RWPE1 (cell line): ENCODE measurements around the gene ADM5.

Source experiments
- CTCF ChIA-PET: fragments of 350-600 bp; sonication (Branson Sonifier 250); formaldehyde crosslinking; extraction: SDS; loops from one replicate; lab custom pipeline; 2021; lab: Yijun Ruan, JAX
- POLR2A ChIA-PET: fragments of 400-600 bp; formaldehyde crosslinking; extraction: SDS; loops from one replicate; lab custom pipeline; 2020; ENCODE audit warnings: antibody characterized with exemption; ENCODE audit not compliant: low non-redundant PET; lab: Yijun Ruan, JAX
- DNase-seq: peaks from one replicate; pipeline ENCODE4 v3.0.0; 2012; ENCODE audit warnings: low spot score
- H3K27ac ChIP-seq: fragments of 450-650 bp; 2 replicates; pipeline ENCODE4 v1.5.1; 2017
- TF ChIP-seq, protein P1 (sequence below): fragments of 450-650 bp; conservative IDR thresholded peaks from 2 replicates; pipeline ENCODE4 v1.5.1; 2017; ENCODE audit warnings: low read depth, mild to moderate bottlenecking

The ADM5 gene

DNA sequence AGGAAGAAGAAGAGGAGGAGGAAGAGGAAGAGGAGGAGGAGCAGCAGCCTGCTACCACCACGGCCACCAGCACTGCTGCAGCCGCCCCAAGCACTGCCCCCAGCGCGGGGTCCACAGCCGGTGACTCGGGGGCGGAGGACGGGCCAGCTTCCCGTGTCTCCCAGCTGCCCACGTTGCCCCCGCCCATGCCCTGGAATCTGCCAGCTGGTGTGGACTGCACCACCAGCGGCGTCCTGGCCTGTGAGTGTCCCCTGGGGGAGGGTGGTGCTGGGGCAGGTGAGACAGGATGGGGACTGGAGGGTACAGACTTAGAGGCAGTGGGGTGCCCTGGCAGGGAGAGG lies 36.0 kb upstream of the ADM5 start:
- CTCF ChIA-PET = no interaction called here
- TF ChIP-seq, protein P1, sequence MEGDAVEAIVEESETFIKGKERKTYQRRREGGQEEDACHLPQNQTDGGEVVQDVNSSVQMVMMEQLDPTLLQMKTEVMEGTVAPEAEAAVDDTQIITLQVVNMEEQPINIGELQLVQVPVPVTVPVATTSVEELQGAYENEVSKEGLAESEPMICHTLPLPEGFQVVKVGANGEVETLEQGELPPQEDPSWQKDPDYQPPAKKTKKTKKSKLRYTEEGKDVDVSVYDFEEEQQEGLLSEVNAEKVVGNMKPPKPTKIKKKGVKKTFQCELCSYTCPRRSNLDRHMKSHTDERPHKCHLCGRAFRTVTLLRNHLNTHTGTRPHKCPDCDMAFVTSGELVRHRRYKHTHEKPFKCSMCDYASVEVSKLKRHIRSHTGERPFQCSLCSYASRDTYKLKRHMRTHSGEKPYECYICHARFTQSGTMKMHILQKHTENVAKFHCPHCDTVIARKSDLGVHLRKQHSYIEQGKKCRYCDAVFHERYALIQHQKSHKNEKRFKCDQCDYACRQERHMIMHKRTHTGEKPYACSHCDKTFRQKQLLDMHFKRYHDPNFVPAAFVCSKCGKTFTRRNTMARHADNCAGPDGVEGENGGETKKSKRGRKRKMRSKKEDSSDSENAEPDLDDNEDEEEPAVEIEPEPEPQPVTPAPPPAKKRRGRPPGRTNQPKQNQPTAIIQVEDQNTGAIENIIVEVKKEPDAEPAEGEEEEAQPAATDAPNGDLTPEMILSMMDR = no peak
- DNase-seq = no peak
- POLR2A ChIA-PET = no interaction called here
- H3K27ac ChIP-seq = peak overlapping the region; percentile 38

DNA sequence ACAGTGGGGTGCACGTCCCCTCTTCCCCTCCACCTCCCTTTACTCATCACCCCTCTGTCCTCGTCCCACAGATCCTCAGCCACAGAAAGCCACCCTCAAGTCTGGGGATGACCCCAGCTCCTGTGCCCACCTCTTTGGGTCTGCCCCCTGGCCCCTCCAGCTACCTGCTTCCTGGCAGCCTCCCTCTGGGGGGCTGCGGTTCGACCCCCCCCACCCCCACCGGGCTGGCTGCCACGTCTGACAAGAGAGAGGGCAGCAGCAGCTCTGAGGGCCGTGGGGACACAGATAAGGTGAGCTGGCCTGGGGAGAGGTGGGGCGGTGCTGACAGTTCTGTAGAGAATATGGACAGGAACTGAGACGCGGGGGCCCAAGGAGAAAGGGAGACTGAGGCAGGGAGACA lies 34.8 kb upstream of the ADM5 start:
- ChIA-PET POLR2A (no interaction called here), CTCF (interaction anchor here (0.7 kb wide), 1 partner anchor 10 kb away, joined by 4 read pairs; no protein-coding TSS in a partner anchor)
- TF ChIP-seq, protein P1 = no peak
- peak overlapping the region; percentile 38 for H3K27ac ChIP-seq
- DNase-seq = no peak

DNA sequence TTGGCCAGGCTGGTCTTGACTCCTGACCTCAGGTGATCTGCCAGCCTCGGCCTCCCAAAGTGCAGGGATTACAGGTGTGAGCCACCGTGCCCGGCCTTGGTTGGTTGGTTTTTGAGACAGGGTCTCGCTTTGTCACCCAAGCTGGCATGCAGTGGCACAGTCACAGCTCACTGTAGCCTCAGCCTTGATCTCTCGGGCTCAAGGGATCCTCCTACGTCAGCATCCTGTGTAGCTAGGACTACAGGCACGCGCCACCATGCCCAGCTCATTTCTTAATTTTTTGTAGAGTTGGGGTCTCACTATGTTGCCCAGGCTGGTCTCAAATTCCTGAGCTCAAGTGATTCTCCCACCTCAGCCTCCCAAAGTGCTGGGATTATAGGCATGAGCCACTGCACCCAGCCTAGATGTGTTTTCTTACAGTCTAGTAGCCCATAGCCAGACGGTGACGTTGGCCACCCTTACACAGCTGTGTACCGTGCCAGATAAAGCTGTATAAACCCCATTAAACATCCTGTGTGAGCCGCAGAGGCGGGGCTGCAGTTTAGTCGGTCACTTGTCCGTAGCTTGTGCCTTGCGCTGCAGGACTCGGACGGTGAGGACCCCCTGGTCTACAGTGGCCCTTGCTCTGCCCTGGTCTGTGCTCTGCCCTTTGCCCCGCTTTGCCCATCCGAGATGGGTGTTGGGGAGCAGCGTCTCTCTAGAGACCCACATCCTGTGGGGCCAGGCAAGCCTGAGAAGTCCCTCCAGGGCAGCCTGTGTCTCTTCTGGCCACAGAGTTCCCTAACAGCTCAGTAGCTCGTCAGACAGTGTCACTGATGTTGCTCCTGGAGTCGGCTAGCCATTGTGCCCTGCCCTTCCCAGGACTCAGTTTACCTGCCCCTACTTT lies 33.6 kb upstream of the ADM5 start:
- TF ChIP-seq, protein P1 = no peak
- no peak for DNase-seq
- POLR2A ChIA-PET = interaction anchor here (0.6 to 0.8 kb wide), 2 partner anchors 9 to 25 kb away, joined by 3 to 7 read pairs; no protein-coding TSS in a partner anchor
- CTCF ChIA-PET = no interaction called here
- peak overlapping the region; percentile 38 for H3K27ac ChIP-seq

DNA sequence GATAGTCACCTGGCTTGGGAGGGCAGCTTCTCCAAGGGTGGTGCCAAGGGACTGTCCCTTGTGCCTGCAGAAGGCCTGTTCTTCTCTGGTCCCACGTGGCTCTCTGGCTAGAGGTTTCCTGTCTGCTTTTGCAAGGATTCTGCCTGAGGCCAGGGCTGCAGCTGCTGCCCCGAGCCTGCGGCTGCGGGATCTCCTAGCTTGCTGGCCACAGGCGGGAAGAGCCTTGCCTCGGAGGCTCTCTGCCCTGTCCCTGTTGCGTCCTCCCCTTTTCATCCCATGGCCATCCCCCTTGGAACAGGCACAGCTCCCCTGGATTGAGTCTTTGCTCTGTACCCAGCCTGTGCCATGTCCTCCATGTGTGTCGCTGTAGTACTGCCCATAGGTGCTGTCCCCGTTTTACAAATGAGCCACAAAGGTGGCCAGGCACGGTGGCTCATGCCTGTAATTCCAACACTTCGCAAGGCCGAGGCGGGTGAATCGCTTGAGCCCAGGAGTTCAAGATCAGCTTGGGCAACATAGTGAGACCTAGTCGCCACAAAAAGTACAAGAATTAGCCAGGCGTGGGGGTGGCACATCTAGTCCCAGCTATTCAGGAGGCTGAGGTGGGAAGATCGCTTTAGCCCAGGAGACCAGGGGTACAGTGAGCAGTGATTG lies 32.8 kb upstream of the ADM5 start:
- TF ChIP-seq, protein P1 = no peak
- POLR2A ChIA-PET = no interaction called here
- DNase-seq = no peak
- CTCF ChIA-PET = interaction anchor here (0.6 to 1.1 kb wide), 2 partner anchors 16 to 19 kb away, joined by 4 read pairs; no protein-coding TSS in a partner anchor
- H3K27ac ChIP-seq = peak overlapping the region; percentile 38

DNA sequence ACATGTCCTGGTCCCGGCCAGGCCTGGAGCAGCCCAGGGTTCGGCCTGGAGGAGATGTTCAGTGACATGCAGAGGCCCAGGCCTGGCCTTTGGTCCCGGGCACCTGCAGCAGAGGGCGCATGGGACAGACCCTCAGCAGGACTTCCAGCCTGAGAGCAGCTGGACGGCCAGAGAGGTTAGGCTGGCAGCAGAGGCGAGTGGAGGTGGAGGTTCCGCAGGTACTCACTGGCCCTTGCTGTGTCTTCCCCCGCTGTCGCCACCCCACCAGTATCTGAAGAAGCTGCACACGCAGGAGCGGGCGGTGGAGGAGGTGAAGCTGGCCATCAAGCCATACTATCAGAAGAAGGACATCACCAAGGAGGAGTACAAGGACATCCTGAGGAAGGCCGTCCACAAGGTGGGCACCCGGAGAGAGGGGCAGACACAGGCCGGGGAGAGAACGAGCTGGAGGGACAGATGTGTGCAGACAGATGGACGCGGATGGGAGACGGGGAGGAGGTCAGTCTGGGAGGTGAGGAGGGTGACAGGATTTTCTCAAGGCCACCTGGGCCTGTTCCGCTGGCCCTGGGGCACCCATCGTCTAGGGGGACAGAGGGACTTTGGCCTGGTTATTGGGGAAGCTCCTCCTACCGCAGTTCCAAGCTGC lies 31.8 kb upstream of the ADM5 start:
- ChIA-PET POLR2A (no interaction called here), CTCF (interaction anchor here (1.1 kb wide), 1 partner anchor 18 kb away, joined by 4 read pairs; no protein-coding TSS in a partner anchor)
- TF ChIP-seq, protein P1 = no peak
- no peak for DNase-seq
- peak overlapping the region; percentile 38 for H3K27ac ChIP-seq

DNA sequence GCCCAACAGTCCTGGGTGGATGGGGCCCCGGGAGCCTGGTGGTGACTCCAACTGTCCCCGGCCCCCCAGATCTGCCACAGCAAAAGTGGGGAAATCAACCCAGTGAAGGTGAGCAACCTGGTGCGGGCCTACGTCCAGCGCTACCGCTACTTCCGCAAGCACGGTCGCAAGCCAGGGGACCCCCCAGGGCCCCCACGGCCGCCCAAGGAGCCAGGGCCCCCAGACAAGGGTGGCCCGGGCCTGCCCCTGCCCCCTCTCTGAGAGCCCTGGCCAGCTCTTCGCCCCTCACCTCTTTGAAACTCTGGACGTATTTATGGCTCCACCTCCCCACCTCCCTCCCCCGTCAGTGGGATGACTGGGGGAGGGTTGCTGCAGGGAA lies 31.3 kb upstream of the ADM5 start:
- no peak for DNase-seq
- TF ChIP-seq, protein P1 = no peak
- POLR2A ChIA-PET = no interaction called here
- peak overlapping the region; percentile 38; the same call in 1 of the 2 replicates for H3K27ac ChIP-seq
- CTCF ChIA-PET = no interaction called here
